ENCODE results near the gene PDE10A.

DNA sequence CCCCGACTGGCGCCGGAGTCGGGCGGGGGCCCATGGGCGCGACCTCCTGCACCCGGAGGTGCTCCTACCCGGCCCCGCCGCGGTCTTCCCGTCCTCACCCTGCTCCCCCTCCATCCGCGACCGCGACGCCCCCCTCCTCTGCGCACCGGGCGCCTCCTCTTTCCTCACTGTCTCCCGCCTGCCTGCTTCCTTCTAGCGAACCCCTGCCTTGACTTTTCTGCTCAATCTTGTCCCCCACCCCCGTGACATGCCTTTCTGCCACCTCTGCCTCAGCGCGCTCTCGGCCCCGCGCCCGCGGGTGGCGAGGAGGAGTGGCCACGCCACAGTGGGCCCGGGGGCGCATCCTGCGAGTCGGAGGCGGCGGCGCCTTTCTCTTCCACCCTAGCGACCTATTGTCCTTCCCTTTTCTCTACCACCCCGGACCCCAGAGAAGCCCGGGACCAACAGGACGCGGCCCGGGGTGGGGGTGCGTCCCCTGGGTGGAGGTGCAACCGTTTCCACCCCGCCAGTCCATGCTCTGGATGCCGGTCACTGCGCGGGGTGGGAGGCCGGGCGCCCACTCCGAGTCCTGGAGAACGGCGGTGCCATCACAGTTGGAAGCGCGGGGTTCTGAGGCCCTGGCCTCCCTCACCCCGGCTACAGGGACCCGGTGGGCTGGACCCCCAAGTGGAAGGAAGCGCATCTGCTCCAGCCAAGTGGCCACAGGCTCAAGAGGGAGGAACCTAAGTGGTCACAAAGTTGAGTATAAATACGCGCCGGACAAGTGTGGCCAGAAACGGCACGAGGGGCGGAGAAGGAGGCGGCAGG is 2.0 kb downstream of the PDE10A start:
- TF ChIP-seq, protein P1, sequence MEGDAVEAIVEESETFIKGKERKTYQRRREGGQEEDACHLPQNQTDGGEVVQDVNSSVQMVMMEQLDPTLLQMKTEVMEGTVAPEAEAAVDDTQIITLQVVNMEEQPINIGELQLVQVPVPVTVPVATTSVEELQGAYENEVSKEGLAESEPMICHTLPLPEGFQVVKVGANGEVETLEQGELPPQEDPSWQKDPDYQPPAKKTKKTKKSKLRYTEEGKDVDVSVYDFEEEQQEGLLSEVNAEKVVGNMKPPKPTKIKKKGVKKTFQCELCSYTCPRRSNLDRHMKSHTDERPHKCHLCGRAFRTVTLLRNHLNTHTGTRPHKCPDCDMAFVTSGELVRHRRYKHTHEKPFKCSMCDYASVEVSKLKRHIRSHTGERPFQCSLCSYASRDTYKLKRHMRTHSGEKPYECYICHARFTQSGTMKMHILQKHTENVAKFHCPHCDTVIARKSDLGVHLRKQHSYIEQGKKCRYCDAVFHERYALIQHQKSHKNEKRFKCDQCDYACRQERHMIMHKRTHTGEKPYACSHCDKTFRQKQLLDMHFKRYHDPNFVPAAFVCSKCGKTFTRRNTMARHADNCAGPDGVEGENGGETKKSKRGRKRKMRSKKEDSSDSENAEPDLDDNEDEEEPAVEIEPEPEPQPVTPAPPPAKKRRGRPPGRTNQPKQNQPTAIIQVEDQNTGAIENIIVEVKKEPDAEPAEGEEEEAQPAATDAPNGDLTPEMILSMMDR (IDR thresholded peaks at IDR 0.05; ENCODE audit: borderline replicate concordance, extremely low read depth, low read length, poor library complexity, severe bottlenecking): no peak
- TF ChIP-seq EZH2 (IDR thresholded peaks at IDR 0.05; ENCODE audit: borderline replicate concordance, low read depth, low read length, severe bottlenecking): no peak

Data from DND-41 (cell line).